Measurements from ENCODE around the gene AMZ1. TPM values are rescaled to one million over a fixed set of nuclear protein-coding genes. Genes with fewer than 3 reads are reported as not detected.
"Not testable (repeated sequence)": the region's sequence is repeated elsewhere in the genome, so short reads cannot be mapped to it uniquely, and the experiment has no call there.

The AMZ1 gene
- total RNA-seq, 1 donor from 2014 or later = 0.31 TPM

DNA sequence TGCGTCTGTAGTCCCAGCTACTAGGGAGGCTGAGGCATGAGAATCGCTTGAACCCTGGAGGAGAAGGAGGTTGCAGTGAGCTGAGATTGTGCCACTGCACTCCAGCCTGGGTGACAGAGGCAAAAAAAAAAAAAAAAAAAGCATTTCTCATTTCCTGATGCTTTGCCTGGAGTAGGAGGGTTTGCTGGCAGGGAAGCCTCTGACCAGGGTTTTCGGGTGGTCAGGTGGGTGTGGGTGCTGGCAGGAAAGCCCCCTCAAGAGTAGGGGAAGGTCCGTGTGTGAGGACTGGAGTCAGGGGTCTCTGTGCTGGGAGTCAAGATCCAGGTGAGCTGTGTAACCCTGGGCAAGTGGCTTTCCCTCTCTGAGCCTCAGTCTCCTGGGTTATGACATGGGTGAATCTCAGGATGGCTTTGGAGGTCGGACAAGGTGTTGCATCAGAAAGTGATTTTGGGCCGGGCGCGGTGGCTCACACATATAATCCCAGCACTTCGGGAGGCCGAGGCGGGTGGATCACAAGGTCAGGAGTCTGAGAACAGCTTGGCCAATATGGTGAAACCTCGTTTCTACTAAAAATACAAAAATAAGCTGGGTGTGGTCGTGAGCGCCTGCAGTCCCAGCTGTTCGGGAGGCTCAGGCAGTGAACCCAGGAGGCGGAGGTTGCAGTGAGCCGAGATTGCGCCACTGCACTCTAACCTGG is 3.2 kb downstream of the AMZ1 start:
- no peak for DNase-seq

DNA sequence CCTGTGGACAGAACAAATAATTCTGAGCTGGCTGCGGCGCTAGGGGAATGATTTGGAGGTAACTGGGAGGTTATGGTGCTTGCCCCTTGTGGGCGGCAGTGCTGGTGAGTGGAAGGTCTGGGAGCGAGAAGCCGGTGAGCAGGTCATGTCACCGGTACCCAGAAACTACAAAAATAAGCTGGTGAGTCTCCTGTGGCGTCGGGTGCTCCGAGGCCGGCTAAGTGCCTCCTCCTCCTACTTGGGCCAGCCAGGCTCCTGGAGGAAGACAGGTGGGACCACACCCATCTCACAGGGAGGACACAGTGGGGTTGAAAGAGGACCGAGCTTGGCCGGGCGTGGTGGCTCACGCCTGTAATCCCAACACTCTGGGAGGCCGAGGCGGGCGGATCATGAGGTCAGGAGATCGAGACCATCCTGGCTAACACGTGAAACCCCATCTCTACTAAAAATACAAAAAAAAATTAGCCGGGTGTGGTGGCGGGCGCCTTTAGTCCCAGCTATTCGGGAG is 4.0 kb downstream of the AMZ1 start:
- not testable (repeated sequence) for DNase-seq

DNA sequence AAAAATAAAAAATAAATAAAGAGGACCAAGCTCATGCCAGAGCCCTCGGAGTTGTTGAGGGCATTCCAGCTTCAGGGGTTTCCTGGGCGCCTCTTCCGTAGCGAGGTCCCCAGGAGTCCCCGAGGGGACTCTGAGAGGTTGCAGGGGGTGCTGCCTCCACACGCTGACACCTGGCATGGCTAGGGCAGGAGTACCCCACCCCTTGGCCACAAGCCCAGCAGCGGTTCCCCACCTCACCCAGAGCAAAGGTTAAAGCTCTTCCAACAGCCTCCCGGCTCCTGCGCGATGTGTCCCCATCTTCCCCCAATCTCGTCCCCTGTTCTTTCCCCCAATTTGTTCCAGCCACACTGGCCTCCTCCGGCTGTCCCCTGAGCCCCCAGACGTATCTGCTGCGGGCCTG is 4.5 kb downstream of the AMZ1 start:
- DNase-seq = no peak

DNA sequence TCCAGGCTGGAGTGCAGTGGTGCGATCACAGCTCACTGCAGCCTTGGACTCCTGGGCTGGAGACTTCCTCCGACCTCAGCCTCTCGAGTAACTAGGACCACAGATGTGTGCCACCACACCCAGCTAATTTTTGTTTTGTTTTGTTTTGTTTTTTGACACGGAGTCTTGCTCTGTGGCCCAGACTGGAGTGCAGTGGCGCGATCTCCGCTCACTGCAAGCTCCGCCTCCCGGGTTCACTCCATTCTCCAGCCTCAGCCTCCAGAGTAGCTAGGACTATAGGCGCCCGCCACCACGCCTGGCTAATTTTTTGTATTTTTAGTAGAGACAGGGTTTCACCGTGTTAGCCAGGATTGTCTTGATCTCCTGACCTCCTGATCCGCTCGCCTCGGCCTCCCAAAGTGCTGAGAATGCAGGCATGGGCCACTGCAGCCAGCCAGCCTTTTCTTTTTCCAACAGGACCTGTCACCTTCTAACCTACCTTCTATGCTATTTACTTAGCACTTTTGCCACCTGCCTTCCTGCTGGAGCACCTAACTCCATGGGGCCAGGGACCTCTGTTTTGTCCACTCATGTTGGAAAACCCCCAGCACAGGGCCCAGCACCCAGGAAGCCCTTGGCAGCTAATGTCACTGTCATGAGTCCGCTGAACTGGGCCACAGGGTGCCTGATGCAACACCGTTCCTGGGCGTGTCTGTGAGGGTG is 5.6 kb downstream of the AMZ1 start:
- not testable (repeated sequence) for DNase-seq

DNA sequence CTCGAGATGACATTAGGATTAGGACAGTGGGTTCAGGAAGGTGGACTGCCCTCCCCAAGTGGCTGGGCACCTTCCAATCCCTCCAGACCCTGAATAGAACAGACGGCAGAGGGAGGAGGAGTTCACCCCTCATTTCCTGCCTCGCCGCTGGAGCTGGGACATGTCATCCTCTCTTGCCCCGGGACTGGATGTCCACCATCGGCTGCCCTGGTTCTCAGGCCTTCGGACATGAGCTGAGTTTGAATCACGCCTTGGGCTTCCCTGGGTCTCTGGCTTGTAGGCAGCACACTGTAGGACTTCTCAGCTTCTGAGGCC is 6.1 kb downstream of the AMZ1 start:
- not testable (repeated sequence) for DNase-seq

DNA sequence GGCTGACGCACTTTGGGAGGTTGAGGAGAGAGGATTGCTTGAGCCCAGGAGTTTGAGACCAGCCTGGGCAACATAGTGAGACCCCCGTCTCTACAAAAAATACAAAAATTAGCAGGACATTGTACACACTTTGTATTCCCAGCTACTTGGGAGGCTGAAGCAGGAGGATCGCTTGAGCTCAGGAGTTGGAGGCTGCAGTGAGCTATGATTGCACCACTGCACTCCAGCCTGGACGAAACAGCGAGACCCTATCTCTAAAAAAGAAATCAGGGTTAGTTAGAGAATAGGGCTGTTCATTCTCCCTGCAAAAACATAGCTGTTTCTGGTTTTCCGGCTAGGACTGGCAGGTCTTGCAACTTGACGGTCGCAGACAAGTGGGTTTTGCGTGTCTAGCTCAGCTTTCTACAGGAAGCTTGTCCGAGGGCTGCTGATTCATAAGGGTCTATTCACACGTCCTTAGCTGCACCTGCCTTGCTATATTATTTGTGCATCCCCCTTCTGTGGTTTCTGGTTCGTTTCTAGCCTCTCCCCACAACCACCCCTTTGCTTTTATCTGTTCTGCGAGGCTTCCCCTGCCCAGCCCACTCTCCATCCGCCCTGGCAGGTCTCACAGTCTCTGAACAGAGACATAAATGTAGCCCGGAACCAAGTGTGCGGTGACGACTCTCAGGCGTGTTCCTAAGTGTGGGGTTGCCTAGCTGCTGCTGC is 10.7 kb downstream of the AMZ1 start:
- no peak for DNase-seq

DNA sequence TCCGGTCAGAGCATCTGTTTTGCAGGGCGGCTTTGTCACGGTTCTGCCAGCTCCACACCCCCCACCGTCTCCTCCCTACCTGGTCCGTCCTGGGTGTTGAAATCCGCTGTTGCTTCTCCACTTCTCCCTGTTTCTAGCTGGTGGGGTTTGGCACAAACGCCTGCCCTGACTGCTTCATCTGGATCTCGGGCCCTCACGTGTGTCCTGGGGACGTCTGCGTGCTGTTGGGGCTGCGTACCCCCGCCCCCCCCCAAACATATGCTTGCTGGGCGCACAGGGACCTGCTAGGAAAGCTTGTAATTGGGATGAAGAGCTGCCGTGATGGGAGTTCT is 11.3 kb downstream of the AMZ1 start:
- DNase-seq = no peak

DNA sequence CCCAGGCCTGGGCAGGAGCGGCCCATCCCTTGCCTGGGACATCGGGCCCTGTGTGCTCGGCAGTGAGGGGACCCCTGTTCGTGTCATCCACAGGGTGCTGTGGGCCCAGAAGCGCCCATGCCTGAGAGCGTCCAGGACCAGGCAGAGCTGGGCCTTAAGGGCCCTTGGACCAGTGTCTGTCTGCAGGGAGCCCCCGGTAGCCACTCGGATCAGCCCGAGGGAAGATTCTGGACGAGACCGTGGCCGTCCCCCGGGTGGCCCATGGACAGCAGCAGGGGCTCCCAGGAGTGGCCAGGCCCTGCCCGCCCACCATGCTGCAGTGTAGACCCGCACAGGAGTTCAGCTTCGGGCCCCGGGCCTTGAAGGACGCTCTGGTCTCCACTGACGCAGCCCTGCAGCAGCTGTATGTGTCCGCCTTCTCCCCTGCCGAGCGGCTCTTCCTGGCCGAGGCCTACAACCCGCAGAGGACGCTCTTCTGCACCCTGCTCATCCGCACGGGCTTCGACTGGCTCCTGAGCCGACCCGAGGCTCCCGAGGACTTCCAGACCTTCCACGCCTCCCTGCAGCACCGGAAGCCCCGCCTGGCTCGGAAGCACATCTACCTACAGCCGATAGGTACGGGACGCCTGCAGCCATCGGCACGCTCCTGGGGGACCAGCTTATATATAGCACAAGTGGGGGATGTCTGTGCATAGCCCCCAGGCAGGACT is 12.3 kb downstream of the AMZ1 start:
- DNase-seq = no peak

DNA sequence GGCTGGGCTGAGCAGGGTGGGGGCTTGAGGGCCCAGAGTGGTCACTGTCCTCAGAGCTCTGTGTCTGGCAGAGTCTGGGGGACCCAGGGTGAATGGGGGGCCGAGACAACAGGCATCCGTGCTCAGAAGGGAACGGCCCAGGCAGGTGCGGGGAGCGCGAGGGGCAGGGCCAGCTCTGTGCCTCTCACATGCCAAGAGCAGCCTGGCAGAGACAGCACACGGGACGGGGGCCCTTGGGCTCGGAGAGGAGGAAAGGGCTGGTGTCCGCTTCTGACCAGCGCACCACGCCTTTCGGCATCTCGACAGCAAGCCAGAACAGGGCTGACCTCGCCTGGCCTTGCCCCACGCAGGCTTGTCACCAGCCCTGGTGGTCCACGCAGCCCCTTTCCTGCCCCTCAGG is 13.4 kb downstream of the AMZ1 start:
- no peak for DNase-seq

DNA sequence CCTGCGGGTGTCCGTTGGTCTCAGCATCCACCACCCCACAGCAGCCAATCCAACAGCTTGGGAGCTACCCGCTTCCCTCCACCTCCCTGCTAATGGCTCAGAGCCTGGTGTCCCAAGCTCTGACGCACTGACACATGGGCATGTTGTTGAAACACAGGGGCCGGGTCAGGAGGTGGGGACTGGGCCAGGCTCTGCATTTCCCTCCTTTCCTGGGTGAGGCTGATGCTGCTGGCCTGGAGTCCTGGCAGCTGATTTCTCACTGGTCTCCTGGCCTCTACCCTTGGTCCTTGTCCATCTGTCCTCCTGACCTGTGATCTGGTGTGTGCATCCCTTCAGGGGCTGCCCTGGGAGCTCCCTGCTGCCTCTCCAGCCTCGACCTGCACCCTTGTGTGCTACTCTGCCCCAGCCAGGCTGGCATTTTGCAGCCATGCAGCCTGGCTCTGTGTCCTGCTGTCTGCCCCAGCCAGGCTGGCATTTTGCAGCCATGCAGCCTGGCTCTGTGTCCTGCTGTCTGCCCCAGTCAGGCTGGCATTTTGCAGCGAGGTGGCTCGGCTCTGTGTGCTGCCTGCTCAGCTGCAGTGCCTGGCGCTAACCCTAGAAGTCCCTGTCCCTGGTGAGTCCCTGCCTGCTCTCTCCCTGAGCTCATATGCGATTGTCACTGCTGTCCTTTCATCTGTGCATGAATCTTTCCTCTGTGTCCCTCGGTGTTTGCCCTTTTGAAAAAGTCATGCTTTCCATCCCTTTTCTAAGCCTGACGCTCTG is 14.0 kb downstream of the AMZ1 start:
- DNase-seq = no peak

DNA sequence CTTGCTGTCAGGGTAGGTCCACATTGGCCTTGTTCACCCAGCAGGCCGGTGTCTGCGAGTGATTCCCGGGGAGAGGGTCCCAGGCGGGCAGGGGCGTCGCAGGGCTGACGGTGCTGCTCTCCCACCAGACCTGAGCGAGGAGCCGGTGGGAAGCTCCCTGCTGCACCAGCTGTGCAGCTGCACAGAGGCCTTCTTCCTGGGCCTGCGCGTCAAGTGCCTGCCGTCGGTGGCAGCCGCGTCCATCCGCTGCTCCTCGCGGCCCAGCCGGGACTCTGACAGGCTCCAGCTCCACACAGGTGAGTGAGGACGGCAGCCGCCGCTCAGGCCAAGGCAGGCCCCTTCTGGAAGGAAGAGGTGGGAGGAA is 14.6 kb downstream of the AMZ1 start:
- DNase-seq = no peak

DNA sequence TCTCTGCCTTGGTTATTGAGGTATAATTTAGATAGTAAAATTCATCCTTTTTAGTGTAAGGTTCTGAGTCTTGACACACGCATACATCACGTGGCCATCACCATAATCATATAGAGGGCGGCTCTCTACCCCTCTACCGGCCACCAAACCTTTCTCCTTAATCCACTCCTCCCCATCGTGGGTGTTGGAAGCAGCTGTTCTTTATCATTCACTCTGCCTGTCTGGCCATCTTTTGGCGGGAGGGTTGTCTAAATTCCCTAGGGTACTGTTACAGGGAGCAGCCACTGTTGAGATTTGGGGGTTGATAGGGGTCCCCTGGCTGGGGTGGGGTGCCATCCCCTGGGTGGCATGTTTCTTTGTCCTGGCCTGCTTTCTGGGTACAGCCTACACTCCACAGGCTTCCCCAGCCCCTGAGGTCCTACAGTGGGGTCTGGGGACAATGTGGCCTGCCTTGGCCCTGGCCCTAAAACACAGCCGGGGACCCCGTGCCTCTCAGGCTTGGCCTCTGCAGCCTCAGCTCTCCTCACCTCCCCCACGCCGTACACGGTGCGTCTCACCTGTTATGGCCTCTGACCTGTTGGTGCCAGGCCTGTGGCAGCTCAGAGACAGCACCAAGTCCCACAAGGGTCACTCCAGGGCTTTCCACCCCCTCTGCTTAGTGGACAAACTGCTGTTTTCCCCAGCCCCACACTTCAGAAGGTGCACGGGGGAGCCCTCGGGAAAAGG is 17.5 kb downstream of the AMZ1 start:
- no peak for DNase-seq

DNA sequence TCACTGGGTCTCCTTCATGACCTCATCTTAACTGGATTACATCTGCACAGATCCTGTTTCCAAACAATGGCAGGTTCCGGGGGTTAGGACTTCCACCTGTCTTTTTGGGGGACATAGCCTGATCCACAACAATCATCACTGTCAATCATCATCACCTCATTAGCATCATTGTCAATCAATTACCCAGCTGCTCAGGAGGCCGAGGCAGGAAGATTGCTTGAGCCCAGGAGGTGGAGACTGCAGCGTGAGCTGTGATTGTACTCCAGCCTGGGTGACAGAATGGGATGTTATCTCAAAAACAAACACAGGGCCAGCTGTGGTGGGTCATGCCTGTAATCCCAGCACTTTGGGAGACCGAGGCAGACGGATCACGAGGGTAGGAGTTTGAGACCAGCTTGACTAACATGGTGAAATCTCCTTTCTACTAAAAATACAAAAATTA is 18.7 kb downstream of the AMZ1 start:
- no peak for DNase-seq

DNA sequence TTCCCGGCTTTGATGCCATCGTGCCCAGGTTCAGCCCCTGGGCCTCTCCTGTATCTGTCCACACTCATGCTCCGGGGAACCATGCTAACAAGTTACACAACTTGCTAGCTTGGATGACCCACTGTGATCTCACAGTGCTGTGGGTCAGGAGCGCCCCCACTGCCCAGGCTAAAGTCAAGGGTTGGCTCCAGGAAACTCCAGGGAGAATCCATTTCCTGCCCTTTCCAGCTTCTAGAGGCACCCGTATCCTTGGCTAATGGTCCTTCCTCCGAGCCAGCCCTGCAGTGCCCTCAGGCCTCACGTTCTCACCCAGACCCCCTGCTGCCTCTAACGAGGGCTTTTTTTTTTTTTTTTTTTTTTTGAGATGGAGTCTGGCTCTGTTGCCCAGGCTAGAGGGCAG is 19.5 kb downstream of the AMZ1 start:
- DNase-seq = no peak

DNA sequence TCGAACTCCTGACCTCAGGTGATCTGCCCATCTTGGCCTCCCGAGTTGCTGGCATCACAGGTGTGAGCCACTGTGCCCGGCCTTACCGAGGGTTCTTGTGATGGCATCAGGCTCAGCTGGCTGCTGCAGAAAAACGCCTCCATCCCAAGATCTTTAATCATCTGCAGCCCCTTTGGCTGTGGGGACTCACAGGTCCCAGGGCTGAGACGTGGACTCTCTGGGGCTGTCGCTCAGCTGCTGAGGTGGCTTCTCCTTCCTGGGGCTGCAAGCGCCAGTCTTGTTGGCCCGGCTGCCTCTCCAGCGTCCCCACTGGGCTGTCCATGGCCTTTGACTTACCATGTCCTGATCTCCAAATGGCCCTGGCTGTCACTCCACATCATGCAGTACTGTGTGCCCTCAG is 20.0 kb downstream of the AMZ1 start:
- no peak for DNase-seq

DNA sequence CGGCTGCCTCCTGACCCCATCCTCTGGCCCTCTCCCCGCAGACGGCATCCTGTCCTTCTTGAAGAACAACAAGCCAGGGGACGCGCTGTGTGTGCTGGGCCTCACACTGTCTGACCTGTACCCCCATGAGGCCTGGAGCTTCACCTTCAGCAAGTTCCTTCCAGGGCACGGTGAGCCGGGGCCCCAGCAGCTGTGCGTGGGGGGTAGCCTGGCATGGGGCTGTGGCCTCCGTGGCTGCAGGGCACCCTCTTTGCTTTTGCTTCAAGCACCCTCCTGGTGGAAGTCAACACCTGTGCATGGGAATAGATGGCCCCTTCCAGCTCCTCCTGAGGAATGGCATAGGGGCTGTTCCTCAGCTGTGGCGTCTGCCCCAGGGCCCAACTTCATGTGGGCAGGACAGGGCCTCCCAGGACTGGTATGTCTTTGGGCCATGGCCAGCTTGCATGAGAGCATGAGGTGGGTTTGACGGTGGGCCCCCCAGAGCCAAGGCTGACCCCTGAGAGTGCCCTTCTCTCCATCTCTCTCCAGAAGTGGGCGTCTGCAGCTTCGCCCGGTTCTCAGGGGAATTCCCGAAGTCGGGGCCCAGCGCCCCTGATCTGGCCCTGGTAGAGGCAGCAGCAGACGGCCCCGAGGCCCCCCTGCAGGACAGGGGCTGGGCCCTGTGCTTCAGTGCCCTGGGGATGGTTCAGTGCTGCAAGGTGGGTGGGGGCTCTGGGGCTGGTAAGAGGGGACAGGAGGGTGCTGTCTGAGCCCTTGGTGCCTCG is 20.7 kb downstream of the AMZ1 start:
- DNase-seq = no peak

DNA sequence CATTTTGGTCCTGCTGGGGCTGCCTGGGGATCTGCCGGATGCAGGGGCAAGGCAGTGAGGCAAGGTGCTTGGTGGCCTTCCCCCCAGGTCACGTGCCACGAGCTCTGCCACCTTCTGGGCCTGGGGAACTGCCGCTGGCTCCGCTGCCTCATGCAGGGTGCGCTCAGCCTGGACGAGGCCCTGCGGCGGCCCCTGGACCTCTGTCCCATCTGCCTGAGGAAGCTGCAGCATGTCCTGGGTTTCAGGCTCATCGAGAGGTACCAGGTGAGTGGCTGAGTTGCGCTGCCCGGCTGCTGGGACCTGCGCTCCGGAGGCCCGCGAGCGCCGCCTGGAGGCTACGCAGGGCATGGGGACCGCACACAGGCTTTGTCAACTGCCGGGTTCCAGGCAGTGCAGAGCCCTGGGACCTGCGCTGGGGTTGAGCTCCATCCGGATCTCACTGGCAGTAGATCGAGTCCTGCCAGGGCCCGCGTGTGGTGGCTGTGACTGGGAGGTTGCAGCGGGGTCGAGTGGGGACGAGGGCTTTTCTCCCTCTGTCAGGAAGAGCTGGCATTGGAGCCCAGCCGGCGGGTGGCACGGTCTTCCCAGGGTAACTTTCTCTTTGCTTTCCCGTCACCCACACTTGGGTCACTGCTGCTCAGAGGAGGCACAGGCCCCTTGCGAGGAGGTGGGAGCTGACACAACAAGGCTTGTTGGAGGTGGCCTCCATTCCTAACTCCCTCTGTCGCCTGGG is 21.7 kb downstream of the AMZ1 start:
- peak; percentile 79 for DNase-seq

DNA sequence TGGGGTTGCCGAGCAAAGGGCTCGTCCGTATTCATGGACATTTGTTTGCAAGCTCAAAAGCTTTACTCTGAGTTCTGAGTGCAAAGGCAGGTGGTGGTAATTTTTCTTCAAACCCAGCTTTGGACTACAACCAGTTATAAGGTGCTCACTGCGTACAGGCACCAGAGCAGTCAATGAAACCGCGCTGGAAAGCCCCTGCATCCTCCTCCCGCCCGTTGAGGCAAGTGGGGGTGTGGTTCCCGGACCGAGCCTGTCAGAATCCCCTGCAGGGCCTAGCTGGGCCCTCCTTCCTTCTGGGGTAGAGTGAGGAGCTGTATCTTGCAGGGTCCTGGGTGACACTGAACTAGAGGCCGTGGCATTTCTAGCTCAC is 22.3 kb downstream of the AMZ1 start:
- DNase-seq = no peak

DNA sequence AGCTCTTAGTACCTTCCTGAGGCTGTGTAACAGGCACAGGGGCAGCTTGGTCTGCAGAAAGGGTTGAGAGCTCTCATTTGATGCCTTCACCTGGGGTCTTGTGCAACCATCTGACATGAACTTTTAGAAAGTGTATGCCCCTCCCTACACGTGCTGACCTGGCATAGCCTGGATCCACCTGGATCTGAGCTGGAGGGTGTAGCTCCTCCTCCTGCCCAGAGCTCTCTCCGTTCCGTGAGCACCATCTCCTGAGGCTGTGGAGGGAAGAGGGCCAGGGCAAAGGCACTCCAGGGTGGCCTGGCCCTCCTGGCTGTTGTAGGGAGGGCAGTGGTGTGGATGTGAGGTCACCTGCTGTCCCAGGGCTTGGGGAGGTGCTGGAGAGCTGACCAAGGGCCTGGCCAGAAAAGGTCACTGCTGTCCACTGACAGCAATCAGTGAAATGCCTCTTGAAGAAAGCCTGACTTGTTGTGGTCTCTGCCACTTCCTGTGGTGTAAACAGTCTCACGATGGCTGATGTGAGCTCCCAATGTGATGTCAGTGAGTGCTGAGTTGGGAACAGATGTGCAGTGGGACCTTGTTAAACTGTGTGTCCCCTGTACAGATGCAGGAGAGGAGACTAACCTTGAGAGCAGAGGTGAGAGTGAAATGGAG is 23.0 kb downstream of the AMZ1 start:
- DNase-seq = no peak
